GM23338 (cell line): ENCODE data around the gene KAZN. TPM values are rescaled to one million over a fixed set of nuclear protein-coding genes. Genes with fewer than 3 reads are reported as not detected.

Experiments
- ATAC-seq: fragments of 200-7000 bp; cut with Tn5 transposase; 3 replicates; pipeline ENCODE4 v1.9.1; 2020
- DNase-seq: peaks from one replicate; pipeline ENCODE4 v3.0.0-alpha.2; 2015; ENCODE audit warnings: low spot score
- H2AFZ ChIP-seq: fragments of 200-600 bp; sonication (generic); 2 replicates; pipeline ENCODE4 v1.8.0; 2016; ENCODE audit warnings: antibody characterized with exemption, mild to moderate bottlenecking, moderate library complexity
- H3F3A ChIP-seq: fragments of 200-600 bp; sonication (generic); replicated peaks from 2 replicates; pipeline ENCODE4 v1.8.0; 2017; ENCODE audit warnings: antibody characterized with exemption, mixed run types, low read depth
- H3K27ac ChIP-seq: fragments of 200-600 bp; sonication (generic); 2 replicates; pipeline ENCODE4 v1.6.1; 2016; ENCODE audit warnings: low read depth
- H3K27me3 ChIP-seq: fragments of 200-600 bp; sonication (generic); 2 replicates; pipeline ENCODE4 v1.8.0; 2016; ENCODE audit warnings: mild to moderate bottlenecking, mixed run types, moderate library complexity; ENCODE audit not compliant: insufficient read depth
- H3K36me3 ChIP-seq: fragments of 200-600 bp; sonication (generic); 2 replicates; pipeline ENCODE4 v1.8.0; 2016; ENCODE audit warnings: mild to moderate bottlenecking; ENCODE audit not compliant: insufficient read depth
- H3K4me1 ChIP-seq: fragments of 200-600 bp; sonication (generic); 2 replicates; pipeline ENCODE4 v1.8.0; 2016; ENCODE audit warnings: mild to moderate bottlenecking, moderate library complexity; ENCODE audit not compliant: insufficient read depth
- H3K4me2 ChIP-seq: fragments of 200-600 bp; sonication (generic); 2 replicates; pipeline ENCODE4 v1.7.1; 2017; ENCODE audit warnings: mixed run types
- H3K4me3 ChIP-seq: fragments of 200-600 bp; sonication (generic); 2 replicates; pipeline ENCODE4 v1.6.1; 2016; ENCODE audit warnings: mixed run types
- H3K79me2 ChIP-seq: fragments of 200-600 bp; sonication (generic); replicated peaks from 2 replicates; pipeline ENCODE4 v1.8.0; 2017; ENCODE audit warnings: mild to moderate bottlenecking; ENCODE audit not compliant: insufficient read depth
- H3K9me2 ChIP-seq: fragments of 200-600 bp; sonication (generic); 2 replicates; pipeline ENCODE4 v1.8.0; 2017; ENCODE audit not compliant: insufficient read depth
- H4K20me1 ChIP-seq: fragments of 200-600 bp; sonication (generic); replicated peaks from 2 replicates; pipeline ENCODE4 v1.8.0; 2017; ENCODE audit warnings: mild to moderate bottlenecking; ENCODE audit not compliant: insufficient read depth
- H3K27ac Mint-ChIP-seq: 2 replicates; pipeline ENCODE4 v1.8.0; 2020; ENCODE audit warnings: inconsistent platforms, mild to moderate bottlenecking, moderate library complexity, mixed read lengths
- H3K27me3 Mint-ChIP-seq: 3 replicates; pipeline ENCODE4 v1.8.0; 2022; ENCODE audit warnings: low read depth, mild to moderate bottlenecking, moderate library complexity, mixed read lengths, inconsistent platforms; ENCODE audit not compliant: insufficient read depth, poor library complexity
- H3K36me3 Mint-ChIP-seq: 3 replicates; pipeline ENCODE4 v1.8.0; 2021; ENCODE audit warnings: low read depth, mild to moderate bottlenecking, inconsistent platforms, moderate library complexity, mixed read lengths
- H3K4me1 Mint-ChIP-seq: 3 replicates; pipeline ENCODE4 v1.8.0; 2020; ENCODE audit warnings: mild to moderate bottlenecking, inconsistent platforms, mixed read lengths
- H3K4me3 Mint-ChIP-seq: 3 replicates; pipeline ENCODE4 v1.8.0; 2021; ENCODE audit warnings: moderate library complexity, mild to moderate bottlenecking, inconsistent platforms, mixed read lengths
- H3K9me3 Mint-ChIP-seq: 3 replicates; pipeline ENCODE4 v1.8.0; 2020; ENCODE audit warnings: moderate library complexity, mild to moderate bottlenecking, inconsistent platforms, mixed read lengths
- CREB1 ChIP-seq: fragments of 250-450 bp; sonication (Bioruptor Pico); IDR thresholded peaks from 2 replicates; pipeline ENCODE4 v1.5.0; 2020; ENCODE audit warnings: low read depth, mild to moderate bottlenecking, moderate library complexity
- CTCF ChIP-seq, 2 experiments: fragments of 200-600 bp in 1 of 2; sonication (generic) in 1 of 2; conservative IDR thresholded peaks; 2 replicates each; pipeline versions ENCODE4 v1.5.1 to v1.6.1; 2016 to 2017; ENCODE audit warnings: antibody characterized with exemption in 2 of 2, low read depth in 2 of 2, mild to moderate bottlenecking in 2 of 2, moderate library complexity in 1 of 2
- EZH2 ChIP-seq: fragments of 200-600 bp; sonication (generic); IDR thresholded peaks from one replicate; pipeline ENCODE4 v1.8.0; 2017; ENCODE audit warnings: antibody characterized with exemption, mild to moderate bottlenecking, low read depth; ENCODE audit not compliant: unreplicated experiment
- JUNB ChIP-seq: IDR thresholded peaks from one replicate; pipeline ENCODE4 v1.6.1; 2016; ENCODE audit warnings: antibody characterized with exemption; ENCODE audit not compliant: unreplicated experiment
- NANOG ChIP-seq: IDR thresholded peaks from 2 replicates; pipeline ENCODE4 v1.6.1; 2016; ENCODE audit warnings: antibody characterized with exemption, borderline replicate concordance
- POLR2AphosphoS5 ChIP-seq: IDR thresholded peaks from 2 replicates; pipeline ENCODE4 v1.6.1; 2016; ENCODE audit warnings: antibody characterized with exemption, low read depth
- ZNF114 ChIP-seq: fragments of 250-450 bp; sonication (Bioruptor Pico); IDR thresholded peaks from 2 replicates; pipeline ENCODE4 v1.5.0; 2020; ENCODE audit warnings: mild to moderate bottlenecking, moderate library complexity
- ZNF331 ChIP-seq: fragments of 250-450 bp; sonication (Bioruptor Pico); IDR thresholded peaks from 2 replicates; pipeline ENCODE4 v1.5.0; 2020; ENCODE audit warnings: low read depth, mild to moderate bottlenecking, moderate library complexity
- polyA plus RNA-seq: library from polyadenylated mRNA; unstranded; fragments of >200 nt; fragmentation: Nextera tagmentation; extraction: Ambion mirVana; gene quantifications from 2 replicates; pipeline ENCODE4 v1.2.1, GENCODE V29; 2016
- total RNA-seq: library from RNA; depleted of rRNA; stranded (reverse); fragments of >200 nt; shearing (Covaris generic); gene quantifications from 2 replicates; pipeline ENCODE4 v1.2.3, GENCODE V29; 2014
- TF ChIP-seq, protein P1 (sequence below): fragments of 250-450 bp; sonication (Bioruptor Pico); IDR thresholded peaks from 2 replicates; pipeline ENCODE4 v1.5.0; 2020; ENCODE audit warnings: mild to moderate bottlenecking, moderate library complexity
- TF ChIP-seq, protein P2 (sequence below): IDR thresholded peaks from 2 replicates; pipeline ENCODE4 v1.6.1; 2016; ENCODE audit warnings: antibody characterized with exemption

KAZN gene
- total and polyA plus RNA-seq, 2 experiments from 2014 or later: 9.9 to 15.0 TPM

- 0 out of 2 replicates have a peak, but pooled peaks cover 3% of the 10 kb centered on the region for H3K9me2 ChIP-seq
- H3K4me3 ChIP-seq: no peak overlapping the region
- no peaks in the 10 kb centered on the region for H3K36me3 ChIP-seq
- DNase-seq (no peak), ATAC-seq (peak; percentile 8; the same call in 1 of the 3 replicates)
- no peaks in the 10 kb centered on the region for H3F3A ChIP-seq
- no peak overlapping the region for H2AFZ ChIP-seq
- no peak overlapping the region for H3K27ac ChIP-seq
- H3K27me3 Mint-ChIP-seq: peaks cover 17% of the 10 kb centered on the region
- H3K27me3 ChIP-seq: no peaks in the 10 kb centered on the region
- peaks cover 24% of the 10 kb centered on the region for H3K4me1 ChIP-seq
- no peak for TF ChIP-seq JUNB
- TF ChIP-seq CTCF (conservative IDR thresholded peaks at IDR 0.05; ENCODE audit: low read depth in 2 of 2): peak in 1 of 2 experiments; percentile 24; a peak in 1 of 4 replicates
- H3K4me1 Mint-ChIP-seq: peaks cover 62% of the 10 kb centered on the region
- no peaks in the 10 kb centered on the region; the same call in 2 of the 3 replicates for H3K9me3 Mint-ChIP-seq
- H4K20me1 ChIP-seq: peaks cover 4% of the 10 kb centered on the region; the same call in 1 of the 2 replicates
- H3K4me3 Mint-ChIP-seq: no peak overlapping the region
- H3K27ac Mint-ChIP-seq: no peak overlapping the region
- no peaks in the 10 kb centered on the region for H3K36me3 Mint-ChIP-seq
- no peaks in the 10 kb centered on the region; the same call in 1 of the 2 replicates for H3K79me2 ChIP-seq
- H3K4me2 ChIP-seq: peak overlapping the region; percentile 51; the same call in 1 of the 2 replicates
Measured at GRCh38 chr1:14946011-14946359, 347.5 kb downstream of the KAZN start.

DNA sequence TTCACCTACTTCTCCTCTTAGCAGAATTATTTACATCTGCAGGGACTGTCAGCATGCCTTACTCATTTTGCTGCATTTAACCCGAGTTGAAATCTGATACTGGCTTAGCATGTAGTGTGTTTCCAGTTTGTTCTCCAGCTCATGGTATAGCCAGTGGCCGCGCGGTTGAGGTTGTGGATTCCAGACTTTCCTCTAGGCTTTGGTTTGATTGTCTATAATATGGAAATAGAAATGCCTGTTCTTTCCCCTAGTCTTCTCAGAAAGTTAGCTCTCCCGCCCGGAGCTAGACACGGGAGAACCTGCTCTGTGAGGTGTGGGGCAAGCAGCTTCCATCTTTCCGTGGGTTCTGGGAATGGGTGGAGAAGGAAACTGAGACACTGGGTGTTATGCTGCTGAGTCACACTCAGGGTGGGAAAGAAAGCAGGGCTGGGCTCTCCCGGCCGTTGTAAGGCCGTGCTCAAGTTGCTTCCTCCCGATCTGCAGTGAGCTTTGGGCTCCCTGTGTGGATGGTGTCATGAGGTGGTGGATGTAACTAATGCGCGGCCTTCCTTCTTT is 348.3 kb downstream of the KAZN start:
- ATAC-seq (no peak), DNase-seq (no peak)
- Histone ChIP-seq H3K27ac (no peak overlapping the region), H3K4me3 (no peak overlapping the region), H3K4me1 (peaks cover 24% of the 10 kb centered on the region), H3K79me2 (no peaks in the 10 kb centered on the region; the same call in 1 of the 2 replicates), H3F3A (no peaks in the 10 kb centered on the region), H2AFZ (no peak overlapping the region), H3K36me3 (no peaks in the 10 kb centered on the region), H3K4me2 (no peak overlapping the region), H4K20me1 (peaks cover 4% of the 10 kb centered on the region; the same call in 1 of the 2 replicates), H3K27me3 (no peaks in the 10 kb centered on the region), H3K9me2 (0 out of 2 replicates have a peak, but pooled peaks cover 3% of the 10 kb centered on the region)
- Mint-ChIP-seq H3K4me3 (no peak overlapping the region), H3K27ac (no peak overlapping the region), H3K9me3 (no peaks in the 10 kb centered on the region; the same call in 2 of the 3 replicates), H3K4me1 (peaks cover 60% of the 10 kb centered on the region), H3K36me3 (no peaks in the 10 kb centered on the region), H3K27me3 (peaks cover 17% of the 10 kb centered on the region)
- no peak for TF ChIP-seq ZNF331
- TF ChIP-seq CTCF (conservative IDR thresholded peaks at IDR 0.05; ENCODE audit: low read depth in 2 of 2): no peak
- no peak for TF ChIP-seq EZH2
- TF ChIP-seq, protein P1, sequence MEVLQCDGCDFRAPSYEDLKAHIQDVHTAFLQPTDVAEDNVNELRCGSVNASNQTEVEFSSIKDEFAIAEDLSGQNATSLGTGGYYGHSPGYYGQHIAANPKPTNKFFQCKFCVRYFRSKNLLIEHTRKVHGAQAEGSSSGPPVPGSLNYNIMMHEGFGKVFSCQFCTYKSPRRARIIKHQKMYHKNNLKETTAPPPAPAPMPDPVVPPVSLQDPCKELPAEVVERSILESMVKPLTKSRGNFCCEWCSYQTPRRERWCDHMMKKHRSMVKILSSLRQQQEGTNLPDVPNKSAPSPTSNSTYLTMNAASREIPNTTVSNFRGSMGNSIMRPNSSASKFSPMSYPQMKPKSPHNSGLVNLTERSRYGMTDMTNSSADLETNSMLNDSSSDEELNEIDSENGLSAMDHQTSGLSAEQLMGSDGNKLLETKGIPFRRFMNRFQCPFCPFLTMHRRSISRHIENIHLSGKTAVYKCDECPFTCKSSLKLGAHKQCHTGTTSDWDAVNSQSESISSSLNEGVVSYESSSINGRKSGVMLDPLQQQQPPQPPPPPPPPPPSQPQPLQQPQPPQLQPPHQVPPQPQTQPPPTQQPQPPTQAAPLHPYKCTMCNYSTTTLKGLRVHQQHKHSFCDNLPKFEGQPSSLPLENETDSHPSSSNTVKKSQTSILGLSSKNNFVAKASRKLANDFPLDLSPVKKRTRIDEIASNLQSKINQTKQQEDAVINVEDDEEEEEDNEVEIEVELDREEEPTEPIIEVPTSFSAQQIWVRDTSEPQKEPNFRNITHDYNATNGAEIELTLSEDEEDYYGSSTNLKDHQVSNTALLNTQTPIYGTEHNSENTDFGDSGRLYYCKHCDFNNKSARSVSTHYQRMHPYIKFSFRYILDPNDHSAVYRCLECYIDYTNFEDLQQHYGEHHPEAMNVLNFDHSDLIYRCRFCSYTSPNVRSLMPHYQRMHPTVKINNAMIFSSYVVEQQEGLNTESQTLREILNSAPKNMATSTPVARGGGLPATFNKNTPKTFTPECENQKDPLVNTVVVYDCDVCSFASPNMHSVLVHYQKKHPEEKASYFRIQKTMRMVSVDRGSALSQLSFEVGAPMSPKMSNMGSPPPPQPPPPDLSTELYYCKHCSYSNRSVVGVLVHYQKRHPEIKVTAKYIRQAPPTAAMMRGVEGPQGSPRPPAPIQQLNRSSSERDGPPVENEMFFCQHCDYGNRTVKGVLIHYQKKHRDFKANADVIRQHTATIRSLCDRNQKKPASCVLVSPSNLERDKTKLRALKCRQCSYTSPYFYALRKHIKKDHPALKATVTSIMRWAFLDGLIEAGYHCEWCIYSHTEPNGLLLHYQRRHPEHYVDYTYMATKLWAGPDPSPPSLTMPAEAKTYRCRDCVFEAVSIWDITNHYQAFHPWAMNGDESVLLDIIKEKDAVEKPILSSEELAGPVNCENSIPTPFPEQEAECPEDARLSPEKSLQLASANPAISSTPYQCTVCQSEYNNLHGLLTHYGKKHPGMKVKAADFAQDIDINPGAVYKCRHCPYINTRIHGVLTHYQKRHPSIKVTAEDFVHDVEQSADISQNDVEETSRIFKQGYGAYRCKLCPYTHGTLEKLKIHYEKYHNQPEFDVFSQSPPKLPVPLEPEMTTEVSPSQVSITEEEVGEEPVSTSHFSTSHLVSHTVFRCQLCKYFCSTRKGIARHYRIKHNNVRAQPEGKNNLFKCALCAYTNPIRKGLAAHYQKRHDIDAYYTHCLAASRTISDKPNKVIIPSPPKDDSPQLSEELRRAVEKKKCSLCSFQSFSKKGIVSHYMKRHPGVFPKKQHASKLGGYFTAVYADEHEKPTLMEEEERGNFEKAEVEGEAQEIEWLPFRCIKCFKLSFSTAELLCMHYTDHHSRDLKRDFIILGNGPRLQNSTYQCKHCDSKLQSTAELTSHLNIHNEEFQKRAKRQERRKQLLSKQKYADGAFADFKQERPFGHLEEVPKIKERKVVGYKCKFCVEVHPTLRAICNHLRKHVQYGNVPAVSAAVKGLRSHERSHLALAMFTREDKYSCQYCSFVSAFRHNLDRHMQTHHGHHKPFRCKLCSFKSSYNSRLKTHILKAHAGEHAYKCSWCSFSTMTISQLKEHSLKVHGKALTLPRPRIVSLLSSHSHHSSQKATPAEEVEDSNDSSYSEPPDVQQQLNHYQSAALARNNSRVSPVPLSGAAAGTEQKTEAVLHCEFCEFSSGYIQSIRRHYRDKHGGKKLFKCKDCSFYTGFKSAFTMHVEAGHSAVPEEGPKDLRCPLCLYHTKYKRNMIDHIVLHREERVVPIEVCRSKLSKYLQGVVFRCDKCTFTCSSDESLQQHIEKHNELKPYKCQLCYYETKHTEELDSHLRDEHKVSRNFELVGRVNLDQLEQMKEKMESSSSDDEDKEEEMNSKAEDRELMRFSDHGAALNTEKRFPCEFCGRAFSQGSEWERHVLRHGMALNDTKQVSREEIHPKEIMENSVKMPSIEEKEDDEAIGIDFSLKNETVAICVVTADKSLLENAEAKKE (CRISPR knock-in tag): no peak
- TF ChIP-seq ZNF114 (CRISPR knock-in tag): no peak
- no peak for TF ChIP-seq POLR2AphosphoS5
- TF ChIP-seq, protein P2, sequence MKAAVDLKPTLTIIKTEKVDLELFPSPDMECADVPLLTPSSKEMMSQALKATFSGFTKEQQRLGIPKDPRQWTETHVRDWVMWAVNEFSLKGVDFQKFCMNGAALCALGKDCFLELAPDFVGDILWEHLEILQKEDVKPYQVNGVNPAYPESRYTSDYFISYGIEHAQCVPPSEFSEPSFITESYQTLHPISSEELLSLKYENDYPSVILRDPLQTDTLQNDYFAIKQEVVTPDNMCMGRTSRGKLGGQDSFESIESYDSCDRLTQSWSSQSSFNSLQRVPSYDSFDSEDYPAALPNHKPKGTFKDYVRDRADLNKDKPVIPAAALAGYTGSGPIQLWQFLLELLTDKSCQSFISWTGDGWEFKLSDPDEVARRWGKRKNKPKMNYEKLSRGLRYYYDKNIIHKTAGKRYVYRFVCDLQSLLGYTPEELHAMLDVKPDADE: no peak
- TF ChIP-seq CREB1 (CRISPR knock-in tag): no peak
- TF ChIP-seq NANOG: no peak
